ENCODE data around the gene LIN28B.

Gene LIN28B

DNA sequence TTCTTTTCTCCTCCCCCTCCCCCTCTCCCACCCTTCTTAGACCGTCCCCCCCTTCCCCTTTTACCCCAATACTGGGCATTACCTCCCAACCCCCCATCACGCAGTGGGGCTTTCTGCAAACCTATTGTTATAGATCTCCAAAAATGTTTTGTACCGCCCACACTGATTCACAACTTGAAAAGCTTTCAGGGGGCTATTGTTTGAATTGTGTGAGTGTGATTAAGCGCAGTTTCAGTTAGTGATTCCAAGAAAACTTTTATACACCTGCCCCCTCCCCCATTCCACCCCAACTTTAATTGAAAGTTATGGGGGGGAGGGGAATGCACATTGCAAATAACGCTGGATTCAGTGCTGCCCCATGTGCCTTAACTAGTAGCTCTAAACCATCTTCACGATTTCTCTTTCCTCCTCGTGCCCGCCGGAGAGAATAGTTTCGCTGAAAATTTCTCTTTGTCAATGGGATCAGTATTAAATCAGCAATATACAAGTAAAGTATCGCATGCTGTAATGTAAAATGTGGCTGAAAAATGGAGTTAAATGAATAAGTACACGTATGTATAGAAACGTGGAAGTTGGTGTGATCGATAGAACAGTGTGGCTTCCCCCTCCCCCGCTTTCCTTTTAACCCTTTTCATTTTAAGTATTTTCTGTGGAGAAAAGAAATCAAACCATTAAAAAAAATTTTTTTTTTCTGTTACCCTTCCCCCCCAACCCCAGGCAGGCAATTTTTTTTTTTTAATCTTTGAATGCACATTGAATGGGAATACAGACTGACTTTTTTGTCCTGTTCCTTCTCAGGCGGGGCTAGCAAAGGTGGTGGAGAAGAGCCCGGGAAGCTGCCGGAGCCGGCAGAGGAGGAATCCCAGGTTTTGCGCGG, 632 bp downstream of the LIN28B start:
- Histone ChIP-seq H3K27ac (replicated peaks) (no peak overlapping the region), H3K27me3 (ENCODE audit: insufficient read depth, poor library complexity, severe bottlenecking) (peaks cover 58% of the 10 kb centered on the region), H3K4me3 (replicated peaks; ENCODE audit: insufficient read depth, low read length) (no peak overlapping the region)
- DNase-seq (ENCODE audit: low read depth in 1 of 2, low spot score in 1 of 2): no peak
- TF ChIP-seq SPI1 (IDR thresholded peaks at IDR 0.05; ENCODE audit: borderline replicate concordance, low read depth) (no peak), POLR2AphosphoS5 (IDR thresholded peaks at IDR 0.05; ENCODE audit: low read depth) (no peak), GABPA (IDR thresholded peaks at IDR 0.05; ENCODE audit: low read depth) (no peak)
- TF ChIP-seq, protein P1, sequence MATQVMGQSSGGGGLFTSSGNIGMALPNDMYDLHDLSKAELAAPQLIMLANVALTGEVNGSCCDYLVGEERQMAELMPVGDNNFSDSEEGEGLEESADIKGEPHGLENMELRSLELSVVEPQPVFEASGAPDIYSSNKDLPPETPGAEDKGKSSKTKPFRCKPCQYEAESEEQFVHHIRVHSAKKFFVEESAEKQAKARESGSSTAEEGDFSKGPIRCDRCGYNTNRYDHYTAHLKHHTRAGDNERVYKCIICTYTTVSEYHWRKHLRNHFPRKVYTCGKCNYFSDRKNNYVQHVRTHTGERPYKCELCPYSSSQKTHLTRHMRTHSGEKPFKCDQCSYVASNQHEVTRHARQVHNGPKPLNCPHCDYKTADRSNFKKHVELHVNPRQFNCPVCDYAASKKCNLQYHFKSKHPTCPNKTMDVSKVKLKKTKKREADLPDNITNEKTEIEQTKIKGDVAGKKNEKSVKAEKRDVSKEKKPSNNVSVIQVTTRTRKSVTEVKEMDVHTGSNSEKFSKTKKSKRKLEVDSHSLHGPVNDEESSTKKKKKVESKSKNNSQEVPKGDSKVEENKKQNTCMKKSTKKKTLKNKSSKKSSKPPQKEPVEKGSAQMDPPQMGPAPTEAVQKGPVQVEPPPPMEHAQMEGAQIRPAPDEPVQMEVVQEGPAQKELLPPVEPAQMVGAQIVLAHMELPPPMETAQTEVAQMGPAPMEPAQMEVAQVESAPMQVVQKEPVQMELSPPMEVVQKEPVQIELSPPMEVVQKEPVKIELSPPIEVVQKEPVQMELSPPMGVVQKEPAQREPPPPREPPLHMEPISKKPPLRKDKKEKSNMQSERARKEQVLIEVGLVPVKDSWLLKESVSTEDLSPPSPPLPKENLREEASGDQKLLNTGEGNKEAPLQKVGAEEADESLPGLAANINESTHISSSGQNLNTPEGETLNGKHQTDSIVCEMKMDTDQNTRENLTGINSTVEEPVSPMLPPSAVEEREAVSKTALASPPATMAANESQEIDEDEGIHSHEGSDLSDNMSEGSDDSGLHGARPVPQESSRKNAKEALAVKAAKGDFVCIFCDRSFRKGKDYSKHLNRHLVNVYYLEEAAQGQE (IDR thresholded peaks at IDR 0.05; ENCODE audit: insufficient replicate concordance, low read depth): no peak
- TF ChIP-seq, protein P2, sequence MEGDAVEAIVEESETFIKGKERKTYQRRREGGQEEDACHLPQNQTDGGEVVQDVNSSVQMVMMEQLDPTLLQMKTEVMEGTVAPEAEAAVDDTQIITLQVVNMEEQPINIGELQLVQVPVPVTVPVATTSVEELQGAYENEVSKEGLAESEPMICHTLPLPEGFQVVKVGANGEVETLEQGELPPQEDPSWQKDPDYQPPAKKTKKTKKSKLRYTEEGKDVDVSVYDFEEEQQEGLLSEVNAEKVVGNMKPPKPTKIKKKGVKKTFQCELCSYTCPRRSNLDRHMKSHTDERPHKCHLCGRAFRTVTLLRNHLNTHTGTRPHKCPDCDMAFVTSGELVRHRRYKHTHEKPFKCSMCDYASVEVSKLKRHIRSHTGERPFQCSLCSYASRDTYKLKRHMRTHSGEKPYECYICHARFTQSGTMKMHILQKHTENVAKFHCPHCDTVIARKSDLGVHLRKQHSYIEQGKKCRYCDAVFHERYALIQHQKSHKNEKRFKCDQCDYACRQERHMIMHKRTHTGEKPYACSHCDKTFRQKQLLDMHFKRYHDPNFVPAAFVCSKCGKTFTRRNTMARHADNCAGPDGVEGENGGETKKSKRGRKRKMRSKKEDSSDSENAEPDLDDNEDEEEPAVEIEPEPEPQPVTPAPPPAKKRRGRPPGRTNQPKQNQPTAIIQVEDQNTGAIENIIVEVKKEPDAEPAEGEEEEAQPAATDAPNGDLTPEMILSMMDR (IDR thresholded peaks at IDR 0.05; ENCODE audit: insufficient read depth, low read length): no peak

GRCh38 chr6:104958178-104959025, 1.5 kb downstream of the LIN28B start:
- Histone ChIP-seq H3K4me3 (replicated peaks; ENCODE audit: insufficient read depth, low read length) (no peak overlapping the region), H3K27ac (replicated peaks) (no peak overlapping the region)

DNA sequence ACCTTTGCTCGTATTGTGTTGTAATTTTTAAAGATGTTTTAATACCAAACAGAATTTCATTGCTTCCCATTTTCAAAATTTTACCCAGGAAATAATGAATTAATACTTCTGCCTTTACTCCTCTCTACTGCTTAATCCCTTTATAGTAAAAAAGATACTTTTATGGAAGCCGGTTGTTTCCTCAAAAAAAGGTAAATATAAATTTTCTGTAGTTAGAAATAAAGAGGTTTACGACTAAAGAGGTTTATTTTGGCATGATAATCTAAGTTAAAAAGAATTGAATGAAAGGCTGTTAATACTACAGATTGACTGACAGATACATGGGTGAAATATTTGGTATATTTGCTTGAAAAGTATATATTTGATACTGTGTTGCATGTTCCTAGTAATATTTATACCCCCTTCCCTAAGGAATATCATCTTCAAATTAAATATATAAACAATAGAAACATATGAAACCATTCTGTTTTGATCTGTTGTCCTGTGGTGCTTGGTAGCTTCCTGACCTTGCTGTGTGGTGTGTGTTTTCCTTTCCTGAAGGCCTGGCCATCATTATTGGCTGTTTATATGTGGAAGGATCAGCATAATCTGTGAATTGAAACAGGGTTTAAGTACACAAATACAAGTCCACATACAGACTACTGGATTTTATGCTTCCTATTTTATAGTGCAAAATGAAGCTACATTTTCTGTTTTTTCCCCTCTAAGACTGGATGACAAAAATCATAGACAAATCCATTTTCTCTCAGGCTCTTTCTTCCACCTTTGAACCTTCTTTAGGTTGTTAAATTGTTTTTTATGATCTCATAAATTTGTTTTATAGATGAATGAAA, 2.3 kb downstream of the LIN28B start:
- peaks cover 47% of the 10 kb centered on the region for H3K27me3 ChIP-seq (ENCODE audit: insufficient read depth, poor library complexity, severe bottlenecking)
- no peak for DNase-seq (ENCODE audit: low read depth in 1 of 2, low spot score in 1 of 2)
- no peak overlapping the region for H3K4me3 ChIP-seq (replicated peaks; ENCODE audit: insufficient read depth, low read length)
- TF ChIP-seq, protein P1 (IDR thresholded peaks at IDR 0.05; ENCODE audit: insufficient replicate concordance, low read depth): no peak
- no peak for TF ChIP-seq POLR2AphosphoS5 (IDR thresholded peaks at IDR 0.05; ENCODE audit: low read depth)
- TF ChIP-seq SPI1 (IDR thresholded peaks at IDR 0.05; ENCODE audit: borderline replicate concordance, low read depth): no peak
- no peak for TF ChIP-seq GABPA (IDR thresholded peaks at IDR 0.05; ENCODE audit: low read depth)
- TF ChIP-seq, protein P2 (IDR thresholded peaks at IDR 0.05; ENCODE audit: insufficient read depth, low read length): no peak
- H3K27ac ChIP-seq (replicated peaks): no peak overlapping the region

More at GRCh38 chr6:104958178-104959025, 1.5 kb downstream of the LIN28B start:
- peaks cover 50% of the 10 kb centered on the region for H3K27me3 ChIP-seq (ENCODE audit: insufficient read depth, poor library complexity, severe bottlenecking)
- DNase-seq (ENCODE audit: low read depth in 1 of 2, low spot score in 1 of 2): no peak
- TF ChIP-seq, protein P2 (IDR thresholded peaks at IDR 0.05; ENCODE audit: insufficient read depth, low read length): no peak
